Effector CD4-positive, alpha-beta T cell (primary cell): ENCODE measurements around the gene ELN.

Experiments
- DNase-seq: peaks from one replicate; pipeline ENCODE4 v3.0.0-alpha.2; 2020

The ELN gene

GRCh38 chr7:74097937-74098614, 70.1 kb downstream of the ELN start:
- DNase-seq = no peak

GRCh38 chr7:74099031-74099430, 71.1 kb downstream of the ELN start:
- no peak for DNase-seq

- no peak for DNase-seq
These were observed 73.2 kb downstream of the ELN start for GRCh38 chr7:74101061-74101681.

- no peak for DNase-seq
These were observed 75.3 kb downstream of the ELN start for GRCh38 chr7:74103219-74103772.

- no peak for DNase-seq
These were observed 76.7 kb downstream of the ELN start for GRCh38 chr7:74104702-74105101.

GRCh38 chr7:74105992-74106391, 78.0 kb downstream of the ELN start:
- DNase-seq = no peak

GRCh38 chr7:74106846-74107245, 78.9 kb downstream of the ELN start:
- DNase-seq = no peak

GRCh38 chr7:74115326-74115725, 87.4 kb downstream of the ELN start:
- no peak for DNase-seq

GRCh38 chr7:74116356-74116755, 88.4 kb downstream of the ELN start:
- DNase-seq = no peak
